WI38 (cell line): ENCODE results near the gene CENATAC.

Source experiments
- H3K4me3 ChIP-seq: 2 replicates; pipeline ENCODE4 v1.5.1; 2011; ENCODE audit warnings: low read depth, mild to moderate bottlenecking, control low read depth, low read length
- CTCF ChIP-seq: IDR thresholded peaks from 2 replicates; pipeline ENCODE4 v1.5.1; 2012; ENCODE audit warnings: low read depth, mild to moderate bottlenecking, control low read depth, low read length

Gene CENATAC

GRCh38 chr11:119025099-119025473 is 27.1 kb downstream of the CENATAC start:
- no peak for TF ChIP-seq CTCF
- H3K4me3 ChIP-seq, result no peak overlapping the region

- TF ChIP-seq CTCF, result no peak
- no peak overlapping the region for H3K4me3 ChIP-seq
Measured at GRCh38 chr11:119025541-119025940, 27.6 kb downstream of the CENATAC start.

GRCh38 chr11:119025978-119026766 is 28.2 kb downstream of the CENATAC start:
- H3K4me3 ChIP-seq, result no peak overlapping the region
- no peak for TF ChIP-seq CTCF

- no peak for TF ChIP-seq CTCF
Measured at GRCh38 chr11:119026970-119027369, 29.0 kb downstream of the CENATAC start.

GRCh38 chr11:119027561-119028345 is 29.8 kb downstream of the CENATAC start:
- H3K4me3 ChIP-seq, result no peak overlapping the region
- TF ChIP-seq CTCF, result no peak

More at GRCh38 chr11:119026970-119027369, 29.0 kb downstream of the CENATAC start:
- no peak overlapping the region for H3K4me3 ChIP-seq

- TF ChIP-seq CTCF, result no peak
- H3K4me3 ChIP-seq, result no peak overlapping the region
Measured at GRCh38 chr11:119028346-119029068, 30.6 kb downstream of the CENATAC start.

GRCh38 chr11:119029069-119029339 is 31.1 kb downstream of the CENATAC start:
- TF ChIP-seq CTCF, result no peak
- no peak overlapping the region for H3K4me3 ChIP-seq
